Mesodermal cell (in vitro differentiated cells): ENCODE data around the gene MCC.

ENCODE experiments used
- H3K27ac ChIP-seq: 2 replicates; pipeline ENCODE4 v1.7.0; 2013; ENCODE audit warnings: mild to moderate bottlenecking, low read depth, low read length, moderate library complexity; ENCODE audit not compliant: severe bottlenecking
- H3K36me3 ChIP-seq: 2 replicates; pipeline ENCODE4 v1.7.1; 2013; ENCODE audit warnings: mild to moderate bottlenecking, low read length, moderate library complexity; ENCODE audit not compliant: control insufficient read depth, insufficient read depth
- H3K4me1 ChIP-seq: one replicate; pipeline ENCODE4 v1.7.1; 2013; ENCODE audit warnings: mild to moderate bottlenecking, low read length; ENCODE audit not compliant: insufficient read depth, control insufficient read depth, poor library complexity, severe bottlenecking
- H3K4me3 ChIP-seq: 2 replicates; pipeline ENCODE4 v1.7.0; 2013; ENCODE audit warnings: low read length, control low read depth, mild to moderate bottlenecking; ENCODE audit not compliant: insufficient read depth, poor library complexity, severe bottlenecking; ENCODE audit errors: extremely low read depth
- H3K9me3 ChIP-seq: 2 replicates; pipeline ENCODE4 v1.7.1; 2013; ENCODE audit warnings: mild to moderate bottlenecking, low read length, moderate library complexity; ENCODE audit not compliant: control insufficient read depth
- WGBS, 2 experiments: methylation state at CpG; one replicate each; pipeline ENCODE4 v1.1.5; 2013; ENCODE audit warnings: missing lambda C conversion rate in 2 of 2; ENCODE audit not compliant: insufficient coverage in 2 of 2; 5-methylcytosine and 5-hydroxymethylcytosine counted together

Gene MCC

DNA sequence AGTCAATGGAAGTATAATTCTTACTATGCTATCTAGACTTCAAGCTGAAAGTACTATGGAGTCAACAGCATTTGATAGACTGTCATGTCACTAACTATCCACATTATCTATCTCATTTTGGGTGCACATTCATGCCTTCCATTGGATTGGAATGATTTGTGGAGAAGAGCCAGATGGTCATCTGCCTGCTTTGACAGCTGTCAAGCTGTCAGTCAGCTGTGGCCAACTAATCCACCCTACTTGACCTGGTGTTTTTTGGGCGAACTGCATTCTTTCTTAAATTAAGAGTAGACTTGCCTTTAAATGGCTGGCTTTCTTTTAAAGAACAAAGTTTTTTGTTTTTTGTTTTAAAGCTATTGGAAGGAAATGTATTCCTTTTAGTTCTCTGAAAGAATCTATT lies 360.2 kb downstream of the MCC start:
- H3K4me3 ChIP-seq = no peak overlapping the region
- H3K36me3 ChIP-seq = no peaks in the 10 kb centered on the region
- no peaks in the 10 kb centered on the region for H3K4me1 ChIP-seq
- no peak overlapping the region for H3K27ac ChIP-seq
- no CpG with 5 or more reads among the region's 1 CpG for WGBS, 2 experiments
- no peaks in the 10 kb centered on the region for H3K9me3 ChIP-seq

DNA sequence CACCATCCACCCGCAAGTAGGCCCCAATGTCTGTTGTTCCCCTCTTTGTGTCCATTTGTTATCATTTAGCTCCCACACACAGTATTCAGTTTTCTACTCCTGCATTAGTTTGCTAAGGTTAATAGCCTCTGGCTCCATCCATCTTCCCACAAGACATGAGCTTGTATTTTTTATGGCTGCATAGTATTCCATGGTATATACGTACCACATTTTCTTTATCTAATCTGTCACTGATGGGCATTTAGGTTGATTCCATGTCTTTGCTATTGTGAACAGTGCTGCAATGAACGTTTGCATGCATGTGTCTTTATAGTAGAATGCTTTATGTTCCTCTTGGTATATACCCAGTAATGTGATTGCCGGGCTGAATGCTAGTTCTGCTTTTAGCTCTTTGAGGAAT lies 361.2 kb downstream of the MCC start:
- Histone ChIP-seq H3K27ac (no peak overlapping the region), H3K36me3 (no peaks in the 10 kb centered on the region), H3K9me3 (no peaks in the 10 kb centered on the region), H3K4me3 (no peak overlapping the region), H3K4me1 (no peaks in the 10 kb centered on the region)
- 94% methylated on average over 2 of the region's 4 CpGs; no CpG with 5 or more reads in 1 of the 2 experiments for WGBS, 2 experiments

DNA sequence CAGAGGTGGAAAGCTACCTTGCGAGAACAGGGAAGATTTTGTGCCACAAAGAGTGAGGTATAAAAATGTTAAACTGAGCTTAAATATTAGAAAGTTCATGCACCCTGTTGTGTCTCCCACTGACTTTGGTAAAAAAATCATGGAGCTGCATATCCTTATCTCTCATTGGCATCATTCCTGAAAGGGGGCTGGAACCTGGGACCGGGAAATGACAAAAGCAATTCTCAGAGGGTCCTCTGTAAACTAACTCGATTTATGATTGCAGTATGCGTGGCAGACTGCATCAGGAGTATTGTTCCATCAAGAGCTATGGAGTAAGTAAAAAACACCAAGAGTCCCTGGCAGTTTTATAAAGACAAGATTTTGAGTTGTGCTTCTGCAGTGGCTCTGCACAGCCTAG lies 362.9 kb downstream of the MCC start:
- Histone ChIP-seq H3K4me3 (no peak overlapping the region), H3K36me3 (no peaks in the 10 kb centered on the region), H3K9me3 (no peaks in the 10 kb centered on the region), H3K27ac (no peak overlapping the region), H3K4me1 (no peaks in the 10 kb centered on the region)
- 84 to 92% methylated on average over 3 to 4 of the region's 4 CpGs for WGBS, 2 experiments

DNA sequence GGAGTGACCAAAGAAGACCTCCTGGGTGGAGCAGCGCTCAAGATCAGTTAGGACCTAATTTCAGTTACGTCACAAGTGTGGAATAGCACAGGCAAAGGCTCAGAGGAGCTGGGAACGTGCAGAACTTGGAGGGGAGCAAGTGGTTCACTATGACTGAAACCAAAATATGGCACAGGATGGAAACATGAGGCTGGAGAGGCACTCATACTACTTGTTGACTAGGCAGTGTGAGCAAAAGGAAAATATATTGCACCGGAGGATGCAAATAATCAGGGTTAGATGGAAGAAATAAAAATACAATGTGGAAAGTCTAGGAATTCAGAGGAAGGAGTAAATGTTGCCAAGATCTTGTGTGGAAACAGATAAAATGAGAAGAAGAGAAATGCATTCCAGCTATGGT lies 363.3 kb downstream of the MCC start:
- Histone ChIP-seq H3K4me3 (no peak overlapping the region), H3K36me3 (no peaks in the 10 kb centered on the region), H3K27ac (no peak overlapping the region), H3K4me1 (no peaks in the 10 kb centered on the region), H3K9me3 (no peaks in the 10 kb centered on the region)
- whole genome bisulfite sequencing, 2 experiments = 89% methylated on average over 4 of the region's 4 CpGs

DNA sequence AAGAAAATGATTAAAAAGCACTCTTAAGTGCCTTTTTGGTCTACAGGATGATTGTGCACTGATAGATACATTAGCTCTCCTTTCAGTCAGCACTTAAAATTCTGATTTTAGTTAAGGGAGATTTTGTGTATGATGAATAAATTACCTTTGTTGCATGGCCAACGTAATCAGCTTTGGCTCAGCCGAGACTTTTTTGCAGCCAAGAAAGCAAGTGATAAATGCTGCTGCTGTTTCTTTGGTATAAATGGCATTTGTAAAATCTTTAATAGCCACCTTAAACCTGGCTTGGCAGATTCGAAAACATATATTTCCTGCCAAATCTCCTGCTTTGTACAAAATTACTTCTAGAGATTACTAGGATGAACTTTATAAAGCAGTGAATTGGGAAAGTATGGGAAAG lies 364.0 kb downstream of the MCC start:
- H3K4me3 ChIP-seq = no peak overlapping the region
- H3K36me3 ChIP-seq = no peaks in the 10 kb centered on the region
- WGBS, 2 experiments = 75% methylated on average over 2 of the region's 3 CpGs; no CpG with 5 or more reads in 1 of the 2 experiments
- no peaks in the 10 kb centered on the region for H3K9me3 ChIP-seq
- H3K27ac ChIP-seq = no peak overlapping the region
- H3K4me1 ChIP-seq = peaks cover 3% of the 10 kb centered on the region

DNA sequence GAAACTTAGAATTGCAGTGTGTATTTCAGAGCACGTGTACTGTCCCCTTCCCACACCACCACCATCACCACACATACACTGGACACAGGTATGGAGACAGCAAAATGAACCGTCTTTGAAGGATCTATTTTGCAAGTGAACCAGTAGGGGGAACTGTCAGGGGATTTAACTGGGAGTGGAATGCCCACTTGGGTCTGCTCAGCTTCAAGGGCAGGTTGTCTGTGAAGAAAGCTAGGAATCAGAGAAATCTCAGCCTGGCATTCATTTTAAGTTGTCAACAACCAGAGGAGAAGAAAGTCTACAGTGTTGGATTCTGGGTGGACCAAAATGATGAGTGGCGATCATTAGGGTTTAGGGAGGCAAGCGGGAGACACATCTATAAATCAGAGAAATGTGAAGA lies 364.6 kb downstream of the MCC start:
- no peaks in the 10 kb centered on the region for H3K9me3 ChIP-seq
- no peak overlapping the region for H3K27ac ChIP-seq
- WGBS, 2 experiments = 100% methylated on average over 2 of the region's 4 CpGs; no CpG with 5 or more reads in 1 of the 2 experiments
- H3K4me1 ChIP-seq = peaks cover 10% of the 10 kb centered on the region
- no peaks in the 10 kb centered on the region for H3K36me3 ChIP-seq
- H3K4me3 ChIP-seq = no peak overlapping the region

DNA sequence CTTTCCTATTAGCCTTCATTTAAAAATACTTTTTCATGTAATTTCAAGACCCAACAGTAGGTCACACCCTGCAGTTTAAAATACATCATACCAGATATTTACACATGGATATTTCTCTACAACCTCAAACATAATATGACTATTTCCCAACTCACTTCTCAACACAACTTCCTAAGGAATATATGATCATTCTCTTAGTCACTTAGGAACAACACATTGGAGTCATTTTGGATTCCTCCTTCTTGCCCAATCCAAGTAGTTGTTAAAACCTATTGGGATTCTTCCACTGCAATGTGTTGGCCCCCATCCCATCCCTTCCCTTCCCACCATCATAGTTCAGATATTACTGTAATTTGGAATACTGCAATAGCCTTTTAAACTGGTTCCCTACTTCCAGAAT lies 366.2 kb downstream of the MCC start:
- Histone ChIP-seq H3K4me1 (peaks cover 11% of the 10 kb centered on the region), H3K27ac (no peak overlapping the region), H3K9me3 (no peaks in the 10 kb centered on the region), H3K4me3 (no peak overlapping the region), H3K36me3 (no peaks in the 10 kb centered on the region)

DNA sequence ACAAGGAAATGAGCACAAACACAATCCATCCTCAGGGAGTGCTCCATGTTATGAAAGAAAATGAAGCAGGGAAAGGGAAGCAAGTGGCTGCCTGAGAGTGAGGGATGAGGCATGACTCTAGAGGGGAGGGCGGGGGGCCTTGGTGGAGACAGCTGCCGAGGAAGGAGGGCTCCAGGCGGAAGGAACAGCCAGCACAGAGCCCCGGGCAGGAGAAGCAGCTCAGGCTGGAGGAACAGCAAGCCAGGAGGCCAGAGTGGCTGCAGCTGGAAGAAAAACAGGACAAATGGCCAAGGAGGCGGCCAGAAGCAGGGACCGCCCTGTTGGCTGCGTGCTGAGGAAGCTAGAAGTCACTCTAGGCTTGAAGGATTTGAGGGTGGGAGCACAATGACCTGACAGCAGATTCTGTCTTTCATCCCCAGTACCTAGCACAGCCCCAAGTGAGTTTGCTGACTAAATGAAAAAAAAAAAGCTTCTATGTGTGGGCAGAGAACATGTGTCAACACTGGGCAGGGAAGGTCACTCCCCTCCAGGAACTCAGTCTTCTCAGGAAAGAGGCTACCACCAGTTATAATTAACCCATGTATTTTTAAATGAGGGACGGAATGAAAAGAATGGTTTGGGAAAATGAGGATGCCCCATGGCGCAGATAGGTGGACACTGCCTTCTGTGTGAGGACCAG lies 368.9 kb downstream of the MCC start:
- peak overlapping the region; percentile 31 for H3K27ac ChIP-seq
- H3K4me1 ChIP-seq = peaks cover 11% of the 10 kb centered on the region
- H3K9me3 ChIP-seq = peaks cover 5% of the 10 kb centered on the region
- H3K4me3 ChIP-seq = no peak overlapping the region
- peaks cover 4% of the 10 kb centered on the region for H3K36me3 ChIP-seq
- 86% methylated on average over 8 to 9 of the region's 9 CpGs for WGBS, 2 experiments

DNA sequence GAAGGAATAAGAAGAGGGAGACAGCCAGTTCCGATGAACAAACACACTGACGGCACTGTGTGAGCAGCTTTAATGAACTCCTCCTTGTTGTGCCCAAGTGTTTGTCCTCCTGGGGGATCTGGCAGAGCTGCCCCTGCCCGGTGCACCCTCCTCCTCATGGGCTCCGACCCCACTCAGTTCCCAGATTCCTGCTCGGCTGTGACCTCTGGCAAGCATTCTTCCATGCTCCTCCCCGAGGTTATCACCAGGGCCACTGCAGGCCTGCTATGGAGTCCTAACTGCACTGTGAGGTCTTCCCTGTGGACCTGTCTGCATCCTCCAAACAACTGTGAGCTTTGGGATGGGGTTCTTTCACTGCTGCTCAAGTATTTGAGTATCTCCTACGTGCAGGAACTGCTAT lies 369.5 kb downstream of the MCC start:
- Histone ChIP-seq H3K36me3 (peaks cover 7% of the 10 kb centered on the region), H3K27ac (peak overlapping the region; percentile 31), H3K4me1 (peaks cover 11% of the 10 kb centered on the region), H3K4me3 (no peak overlapping the region), H3K9me3 (peaks cover 8% of the 10 kb centered on the region)
- WGBS, 2 experiments = 81 to 83% methylated on average over 6 to 7 of the region's 7 CpGs

DNA sequence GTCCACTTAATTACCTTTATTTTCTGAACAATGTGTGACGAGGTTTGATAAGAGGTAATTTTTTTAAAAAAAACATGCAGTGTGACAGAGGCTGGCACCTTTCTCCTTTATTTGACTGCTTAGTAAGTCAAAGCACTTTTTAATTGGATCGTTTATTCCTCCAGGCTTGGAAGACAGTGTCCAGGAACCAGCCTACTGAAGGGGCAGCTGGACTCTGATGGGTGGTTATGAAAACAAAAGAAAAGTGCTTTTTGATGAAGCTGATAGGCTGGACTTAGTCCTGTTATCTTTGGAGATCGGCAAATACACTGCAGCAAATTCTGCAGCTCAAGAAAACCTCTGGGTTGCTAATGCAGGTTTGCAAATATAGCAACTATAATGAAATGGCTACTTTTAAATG lies 370.0 kb downstream of the MCC start:
- Histone ChIP-seq H3K4me3 (no peak overlapping the region), H3K9me3 (peaks cover 8% of the 10 kb centered on the region), H3K27ac (no peak overlapping the region), H3K4me1 (peaks cover 11% of the 10 kb centered on the region), H3K36me3 (peaks cover 7% of the 10 kb centered on the region)
- 88 to 100% methylated on average over 1 of the region's 3 CpGs for whole genome bisulfite sequencing, 2 experiments

DNA sequence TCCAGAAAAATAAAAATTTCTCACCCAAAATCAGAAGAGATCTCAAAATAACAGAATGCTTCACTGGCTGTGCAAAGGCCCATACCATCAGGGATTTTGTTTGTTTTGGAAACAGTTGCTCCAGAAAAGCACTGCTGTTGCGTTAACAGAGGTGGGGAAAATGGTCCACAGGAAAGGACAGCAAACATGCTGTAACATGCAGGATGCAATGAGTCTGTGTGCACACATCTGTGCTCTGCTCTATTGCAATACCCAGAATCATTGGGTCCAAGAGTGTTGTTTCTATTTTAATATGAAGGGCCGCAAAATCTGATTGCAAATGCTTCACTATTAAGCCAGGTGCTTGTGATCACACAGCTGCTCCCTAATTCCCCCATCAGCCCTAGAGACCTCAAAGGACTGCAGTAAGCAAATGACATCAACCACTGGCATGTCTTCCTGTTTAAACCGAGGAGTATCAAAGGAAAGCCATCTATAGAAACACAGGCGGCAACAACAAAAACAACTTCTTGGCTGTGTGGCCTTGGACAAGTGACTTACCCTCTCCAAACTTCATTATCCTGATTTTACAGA lies 370.6 kb downstream of the MCC start:
- H3K27ac ChIP-seq = no peak overlapping the region
- H3K36me3 ChIP-seq = peaks cover 7% of the 10 kb centered on the region
- 93 to 100% methylated on average over 2 to 3 of the region's 4 CpGs for WGBS, 2 experiments
- H3K9me3 ChIP-seq = peaks cover 8% of the 10 kb centered on the region
- peaks cover 11% of the 10 kb centered on the region for H3K4me1 ChIP-seq
- H3K4me3 ChIP-seq = no peak overlapping the region
